ENCODE data around the gene ATAD3B. TPM values are rescaled to one million over a fixed set of nuclear protein-coding genes. Genes with fewer than 3 reads are reported as not detected.
A peak's percentile ranks its signal among the peaks of the same experiment; 100 is the strongest.

Gene ATAD3B
- total RNA-seq, 6 donors from 2014 or later, result 19.9 to 120 (median 26.9) TPM

GRCh38 chr1:1430114-1430982 is 41.2 kb upstream of the ATAD3B start:
- Histone ChIP-seq H3K27me3 (peaks cover 0 to 3% (median 0%) of the 10 kb centered on the region in 4 donors), H3K9me3 (no peaks in the 10 kb centered on the region), H3K27ac (peak overlapping the region; percentile 87 to 95 (median 92)), H3K4me3 (peak overlapping the region in 1 of 4 donors; percentile 2), H3K4me1 (peaks cover 57 to 76% (median 61%) of the 10 kb centered on the region in 4 donors), H3K36me3 (no peaks in the 10 kb centered on the region)
- peak in 5 of 6 experiments; percentile 15 to 54 (median 33) for TF ChIP-seq CTCF (IDR thresholded peaks at IDR 0.05)
- peak in 1 of 2 donors; percentile 36 for TF ChIP-seq POLR2AphosphoS5 (IDR thresholded peaks at IDR 0.05)
- TF ChIP-seq POLR2A (IDR thresholded peaks at IDR 0.05), result peak in 1 of 4 donors; percentile 51
- no peak for TF ChIP-seq EP300 (IDR thresholded peaks at IDR 0.05)
- DNase-seq, result peak; percentile 82 to 89
- peak; percentile 34 to 36 for ATAC-seq (ENCODE audit: low FRiP score in 2 of 2)
- 35 to 42% methylated on average over 4 to 34 of the region's 35 CpGs for WGBS, 2 donors

GRCh38 chr1:1430992-1431844 is 40.3 kb upstream of the ATAD3B start:
- peak in 1 of 2 donors; percentile 54 for DNase-seq

GRCh38 chr1:1431845-1432273 is 39.7 kb upstream of the ATAD3B start:
- Histone ChIP-seq H3K4me3 (peak overlapping the region in 1 of 4 donors; percentile 0), H3K27ac (peak overlapping the region; percentile 87 to 95 (median 92)), H3K27me3 (peaks cover 0 to 10% (median 0%) of the 10 kb centered on the region in 4 donors), H3K36me3 (no peaks in the 10 kb centered on the region), H3K9me3 (no peaks in the 10 kb centered on the region), H3K4me1 (peaks cover 70 to 82% (median 73%) of the 10 kb centered on the region in 4 donors)
- ATAC-seq (ENCODE audit: low FRiP score in 2 of 2) (peak; percentile 3 to 65), DNase-seq (peak; percentile 82 to 91)
- 40 to 45% methylated on average over 1 to 3 of the region's 5 CpGs for WGBS, 2 donors
- TF ChIP-seq EP300 (IDR thresholded peaks at IDR 0.05) (no peak), POLR2AphosphoS5 (IDR thresholded peaks at IDR 0.05) (peak; percentile 15 to 42), POLR2A (IDR thresholded peaks at IDR 0.05) (peak in 1 of 4 donors; percentile 68), CTCF (IDR thresholded peaks at IDR 0.05) (no peak)

More at GRCh38 chr1:1430992-1431844, 40.3 kb upstream of the ATAD3B start:
- peaks cover 66 to 82% (median 67%) of the 10 kb centered on the region in 4 donors for H3K4me1 ChIP-seq
- ATAC-seq (ENCODE audit: low FRiP score in 2 of 2), result no peak
- 29 to 44% methylated on average over 8 to 18 of the region's 18 CpGs for WGBS, 2 donors
- H3K36me3 ChIP-seq, result no peaks in the 10 kb centered on the region
- no peak for TF ChIP-seq POLR2A (IDR thresholded peaks at IDR 0.05)
- TF ChIP-seq CTCF (IDR thresholded peaks at IDR 0.05), result no peak
- TF ChIP-seq EP300 (IDR thresholded peaks at IDR 0.05), result no peak
- TF ChIP-seq POLR2AphosphoS5 (IDR thresholded peaks at IDR 0.05), result no peak
- no peaks in the 10 kb centered on the region for H3K9me3 ChIP-seq
- peaks cover 0 to 10% (median 0%) of the 10 kb centered on the region in 4 donors for H3K27me3 ChIP-seq
- H3K27ac ChIP-seq, result peak overlapping the region; percentile 87 to 95 (median 92)
- H3K4me3 ChIP-seq, result peak overlapping the region in 1 of 4 donors; percentile 0

- peaks cover 0 to 10% (median 0%) of the 10 kb centered on the region in 4 donors for H3K27me3 ChIP-seq
- peak overlapping the region; percentile 87 to 95 (median 92) for H3K27ac ChIP-seq
- H3K4me3 ChIP-seq, result no peak overlapping the region
- no peak for ATAC-seq (ENCODE audit: low FRiP score in 2 of 2)
- no peak for TF ChIP-seq POLR2AphosphoS5 (IDR thresholded peaks at IDR 0.05)
- no peak for TF ChIP-seq CTCF (IDR thresholded peaks at IDR 0.05)
- no peak for TF ChIP-seq POLR2A (IDR thresholded peaks at IDR 0.05)
- TF ChIP-seq EP300 (IDR thresholded peaks at IDR 0.05), result no peak
- no peaks in the 10 kb centered on the region for H3K36me3 ChIP-seq
- peaks cover 70 to 85% (median 78%) of the 10 kb centered on the region in 4 donors for H3K4me1 ChIP-seq
- DNase-seq, result peak in 1 of 2 donors; percentile 76
- H3K9me3 ChIP-seq, result no peaks in the 10 kb centered on the region
- WGBS, 2 donors, result 59 to 73% methylated on average over 13 to 20 of the region's 28 CpGs
Measured at GRCh38 chr1:1432274-1432950, 39.2 kb upstream of the ATAD3B start.
